HepG2 (cell line): ENCODE data around the gene CD28.

Source experiments
- CTCF ChIP-seq: sonication (generic); formaldehyde crosslinking; IDR thresholded peaks from 2 replicates; pipeline ENCODE4 v1.5.0; 2020; ENCODE audit warnings: mild to moderate bottlenecking, missing genetic modification reagents, moderate library complexity
- EP300 ChIP-seq, 3 experiments: sonication (generic) in 1 of 3; formaldehyde crosslinking in 1 of 3; IDR thresholded peaks; 2 replicates each; pipeline versions ENCODE4 v1.5.1 to v1.6.1; 2011 to 2020; ENCODE audit warnings: low read depth in 2 of 3, low read length in 2 of 3, borderline replicate concordance in 1 of 3, improper control_type of control experiment in 1 of 3, mild to moderate bottlenecking in 1 of 3, missing genetic modification reagents in 1 of 3, moderate library complexity in 1 of 3
- EZH2 ChIP-seq: conservative IDR thresholded peaks from 2 replicates; pipeline ENCODE4 v1.6.1; 2012; ENCODE audit warnings: mild to moderate bottlenecking, low read depth, low read length, moderate library complexity
- MAX ChIP-seq: IDR thresholded peaks from 2 replicates; pipeline ENCODE4 v1.6.1; 2012; ENCODE audit warnings: inconsistent platforms
- POLR2A ChIP-seq, 2 experiments: IDR thresholded peaks; 2 replicates each; pipeline ENCODE4 v1.6.1; 2011; ENCODE audit warnings: low read depth in 2 of 2, low read length in 2 of 2, mild to moderate bottlenecking in 1 of 2, moderate library complexity in 1 of 2; ENCODE audit not compliant: insufficient read depth in 1 of 2
- RBM39 ChIP-seq: fragments of 200-400 bp; formaldehyde crosslinking; IDR thresholded peaks from one replicate; pipeline ENCODE4 v1.6.1; 2018; ENCODE audit warnings: antibody characterized with exemption, mild to moderate bottlenecking, low read depth, low read length; ENCODE audit not compliant: poor library complexity, severe bottlenecking
- SNAPC4 ChIP-seq: sonication (generic); formaldehyde crosslinking; IDR thresholded peaks from 2 replicates; pipeline ENCODE4 v1.4.0; 2020; ENCODE audit warnings: mild to moderate bottlenecking, missing genetic modification reagents

GRCh38 chr2:203761121-203761520, 54.7 kb downstream of the CD28 start:
- TF ChIP-seq SNAPC4 (CRISPR knock-in tag) (no peak), EP300 (IDR thresholded peaks at IDR 0.05; ENCODE audit: low read depth in 2 of 2, low read length in 2 of 2) (no peak), EP300 (CRISPR knock-in tag; IDR thresholded peaks at IDR 0.05; ENCODE audit: borderline replicate concordance) (no peak), EZH2 (no peak), RBM39 (no peak), CTCF (CRISPR knock-in tag) (no peak), MAX (no peak), POLR2A (IDR thresholded peaks at IDR 0.05; ENCODE audit: insufficient read depth in 1 of 2, low read depth in 2 of 2, low read length in 2 of 2) (no peak)
